ENCODE measurements around the gene CBX6.
"Not testable (repeated sequence)": the region's sequence is repeated elsewhere in the genome, so short reads cannot be mapped to it uniquely, and the experiment has no call there.

CBX6 gene

GRCh38 chr22:38861170-38861876 is 10.7 kb downstream of the CBX6 start:
- no peak for DNase-seq
- TF ChIP-seq POLR2A (IDR thresholded peaks at IDR 0.05; ENCODE audit: low read length) (peak; percentile 37), GATA1 (IDR thresholded peaks at IDR 0.05; ENCODE audit: low read depth, low read length) (no peak)

- DNase-seq: no peak
- TF ChIP-seq POLR2A (IDR thresholded peaks at IDR 0.05; ENCODE audit: low read length) (no peak), GATA1 (IDR thresholded peaks at IDR 0.05; ENCODE audit: low read depth, low read length) (no peak)
These were observed 11.5 kb downstream of the CBX6 start for GRCh38 chr22:38860283-38861169.

- TF ChIP-seq POLR2A (IDR thresholded peaks at IDR 0.05; ENCODE audit: low read length) (no peak), GATA1 (IDR thresholded peaks at IDR 0.05; ENCODE audit: low read depth, low read length) (no peak)
- no peak for DNase-seq
These were observed 12.3 kb downstream of the CBX6 start for GRCh38 chr22:38859581-38860282.

GRCh38 chr22:38858492-38858891 is 13.5 kb downstream of the CBX6 start:
- no peak for TF ChIP-seq GATA1 (IDR thresholded peaks at IDR 0.05; ENCODE audit: low read depth, low read length)
- TF ChIP-seq POLR2A (IDR thresholded peaks at IDR 0.05; ENCODE audit: low read length): no peak
- no peak for DNase-seq

- DNase-seq: not testable (repeated sequence)
These were observed 17.5 kb downstream of the CBX6 start for GRCh38 chr22:38854476-38854875.

GRCh38 chr22:38853883-38854282 is 18.1 kb downstream of the CBX6 start:
- DNase-seq: not testable (repeated sequence)

- DNase-seq: no peak
- TF ChIP-seq POLR2A (IDR thresholded peaks at IDR 0.05; ENCODE audit: low read length) (no peak), GATA1 (IDR thresholded peaks at IDR 0.05; ENCODE audit: low read depth, low read length) (no peak)
These were observed 18.8 kb downstream of the CBX6 start for GRCh38 chr22:38853196-38853651.

GRCh38 chr22:38852522-38852921 is 19.5 kb downstream of the CBX6 start:
- no peak for DNase-seq

GRCh38 chr22:38850941-38851849 is 20.8 kb downstream of the CBX6 start:
- TF ChIP-seq POLR2A (IDR thresholded peaks at IDR 0.05; ENCODE audit: low read length) (no peak), GATA1 (IDR thresholded peaks at IDR 0.05; ENCODE audit: low read depth, low read length) (no peak)
- DNase-seq: no peak

More at GRCh38 chr22:38852522-38852921, 19.5 kb downstream of the CBX6 start:
- TF ChIP-seq GATA1 (IDR thresholded peaks at IDR 0.05; ENCODE audit: low read depth, low read length) (no peak), POLR2A (IDR thresholded peaks at IDR 0.05; ENCODE audit: low read length) (no peak)

GRCh38 chr22:38850399-38850798 is 21.6 kb downstream of the CBX6 start:
- TF ChIP-seq GATA1 (IDR thresholded peaks at IDR 0.05; ENCODE audit: low read depth, low read length): no peak
- TF ChIP-seq POLR2A (IDR thresholded peaks at IDR 0.05; ENCODE audit: low read length): no peak
- DNase-seq: no peak

- TF ChIP-seq POLR2A (IDR thresholded peaks at IDR 0.05; ENCODE audit: low read length): no peak
- TF ChIP-seq GATA1 (IDR thresholded peaks at IDR 0.05; ENCODE audit: low read depth, low read length): no peak
These were observed 22.2 kb downstream of the CBX6 start for GRCh38 chr22:38849811-38850210.

GRCh38 chr22:38846412-38846811 is 25.6 kb downstream of the CBX6 start:
- TF ChIP-seq GATA1 (IDR thresholded peaks at IDR 0.05; ENCODE audit: low read depth, low read length) (no peak), POLR2A (IDR thresholded peaks at IDR 0.05; ENCODE audit: low read length) (no peak)
- no peak for DNase-seq

More at GRCh38 chr22:38849811-38850210, 22.2 kb downstream of the CBX6 start:
- no peak for DNase-seq

- TF ChIP-seq POLR2A (IDR thresholded peaks at IDR 0.05; ENCODE audit: low read length) (no peak), GATA1 (IDR thresholded peaks at IDR 0.05; ENCODE audit: low read depth, low read length) (no peak)
- no peak for DNase-seq
These were observed 26.8 kb downstream of the CBX6 start for GRCh38 chr22:38845004-38845740.

Data from erythroblast (primary cell).